GM04503 (cell line): ENCODE data around the gene RPTOR.
"Not testable (repeated sequence)": the region's sequence is repeated elsewhere in the genome, so short reads cannot be mapped to it uniquely, and the experiment has no call there.

Experiments used
- DNase-seq: peaks from one replicate; pipeline ENCODE4 v3.0.0-alpha.2; 2012; ENCODE audit warnings: low read depth

RPTOR gene

DNA sequence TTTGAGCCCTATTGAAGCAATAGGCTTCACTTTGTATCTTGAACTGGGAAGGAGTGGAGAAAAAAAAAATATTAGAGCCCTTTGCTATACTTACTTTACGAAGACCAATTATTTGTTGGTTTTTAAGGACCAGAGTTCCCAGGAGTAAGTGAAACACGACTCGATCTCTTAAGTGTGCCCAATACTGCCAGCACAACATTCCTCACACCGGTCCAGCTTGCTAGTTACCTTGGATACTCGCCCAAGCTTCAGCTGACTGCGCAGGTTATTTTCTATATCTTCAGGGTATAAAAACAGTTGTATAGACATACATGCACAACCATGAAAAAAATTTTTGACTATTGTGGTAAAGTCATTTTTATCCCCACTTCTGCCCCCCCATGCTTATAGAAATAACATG, 72.1 kb downstream of the RPTOR start:
- no peak for DNase-seq

DNA sequence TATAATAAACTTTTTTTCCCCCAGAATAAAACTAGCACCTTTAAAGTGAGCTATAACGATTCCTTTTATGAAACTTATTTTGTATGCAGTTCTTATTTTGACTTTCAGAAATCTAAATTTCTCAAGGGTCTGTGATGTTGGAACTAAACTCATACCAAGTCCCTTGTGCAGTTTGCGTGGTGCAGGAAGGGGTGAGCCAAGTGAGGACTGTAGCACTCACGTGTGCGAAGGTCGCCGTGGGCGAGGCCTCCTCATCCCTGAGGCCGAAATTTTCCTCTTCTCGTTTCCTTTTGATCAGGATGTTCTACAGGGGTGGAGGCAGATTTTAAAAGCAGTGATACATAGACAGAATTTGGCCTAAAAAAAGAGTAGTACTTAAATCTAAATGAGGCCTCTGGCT, 73.7 kb downstream of the RPTOR start:
- DNase-seq: no peak

DNA sequence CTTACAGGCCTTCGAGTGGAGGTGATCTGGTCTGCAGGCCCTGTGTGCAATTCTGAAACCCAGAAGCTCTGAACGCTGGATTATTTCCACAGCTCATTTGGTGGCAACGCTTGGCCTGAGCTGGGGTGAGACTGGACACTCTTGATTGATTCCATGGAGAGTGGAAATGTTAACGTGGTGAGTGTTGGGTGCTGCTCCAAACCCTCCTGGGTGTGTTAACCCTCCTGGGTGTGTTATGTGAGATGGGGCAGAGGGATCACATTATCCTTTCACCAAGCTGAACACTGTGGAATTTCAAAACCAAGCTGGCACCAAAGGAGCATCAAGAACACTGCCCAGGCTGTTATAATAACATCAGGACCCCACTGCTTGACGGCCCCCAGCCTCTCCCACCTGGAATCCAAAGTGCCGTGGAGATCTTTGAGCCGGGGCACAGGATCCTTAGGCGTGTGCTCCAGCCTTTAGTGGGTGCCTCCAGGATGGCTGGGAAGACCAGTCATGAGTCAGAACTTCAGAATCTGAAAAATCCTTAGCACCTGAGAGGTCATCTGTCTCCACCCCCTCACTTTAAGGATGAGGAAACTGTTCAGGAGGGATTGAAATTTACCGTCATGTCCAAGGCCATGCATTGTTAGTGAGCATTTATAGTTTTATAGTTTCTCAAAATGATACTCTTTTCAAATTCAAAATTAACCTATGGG, 75.0 kb downstream of the RPTOR start:
- no peak for DNase-seq

DNA sequence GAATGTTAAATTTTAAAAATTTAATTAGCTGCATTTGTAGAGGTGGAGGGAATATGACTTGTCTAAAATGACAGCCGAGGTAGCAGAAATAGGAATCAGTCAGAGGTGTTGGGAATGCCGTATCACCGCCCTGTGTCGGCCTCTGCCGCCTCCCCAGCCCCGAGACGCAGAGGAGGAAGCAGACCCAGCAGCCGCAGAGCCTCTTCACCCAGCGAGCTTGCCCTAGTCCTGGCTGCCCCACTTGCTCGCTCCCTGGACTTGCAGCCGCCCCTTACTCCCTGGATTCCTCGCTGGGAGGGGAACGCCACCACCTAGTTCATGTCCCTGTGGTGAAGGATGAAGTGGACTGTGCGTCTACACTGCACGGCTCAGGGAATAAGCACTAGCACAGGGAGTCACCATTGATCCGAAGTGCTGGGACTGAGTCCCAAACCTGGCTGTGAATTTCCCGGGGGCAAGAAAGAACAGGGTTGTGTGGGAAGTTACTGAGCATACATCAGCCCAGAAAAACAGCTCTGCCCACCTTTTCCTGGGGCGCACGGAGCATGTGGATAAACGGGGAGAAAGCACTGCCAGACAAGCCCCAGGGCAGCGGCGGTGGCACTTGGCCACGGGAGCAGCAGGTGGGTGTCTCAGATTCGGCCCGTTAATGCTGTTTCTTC, 76.8 kb downstream of the RPTOR start:
- no peak for DNase-seq

DNA sequence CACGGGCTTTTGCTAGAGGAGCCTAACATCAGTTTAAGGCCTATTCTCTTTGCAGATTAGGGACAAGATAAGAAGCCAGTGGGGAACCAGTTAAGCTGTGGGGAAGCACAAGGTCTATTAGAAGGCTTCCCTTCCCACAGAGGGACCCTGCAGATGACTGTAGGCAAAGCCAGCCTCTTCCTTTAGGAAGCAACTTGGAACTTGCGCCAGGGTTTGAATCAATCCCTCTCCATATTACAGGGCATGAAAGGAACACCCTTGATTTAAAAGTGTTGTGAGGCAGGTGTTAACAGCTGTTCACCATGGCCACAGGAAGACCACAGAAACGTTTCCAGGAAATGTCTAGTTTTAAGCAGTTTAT, 77.3 kb downstream of the RPTOR start:
- no peak for DNase-seq

DNA sequence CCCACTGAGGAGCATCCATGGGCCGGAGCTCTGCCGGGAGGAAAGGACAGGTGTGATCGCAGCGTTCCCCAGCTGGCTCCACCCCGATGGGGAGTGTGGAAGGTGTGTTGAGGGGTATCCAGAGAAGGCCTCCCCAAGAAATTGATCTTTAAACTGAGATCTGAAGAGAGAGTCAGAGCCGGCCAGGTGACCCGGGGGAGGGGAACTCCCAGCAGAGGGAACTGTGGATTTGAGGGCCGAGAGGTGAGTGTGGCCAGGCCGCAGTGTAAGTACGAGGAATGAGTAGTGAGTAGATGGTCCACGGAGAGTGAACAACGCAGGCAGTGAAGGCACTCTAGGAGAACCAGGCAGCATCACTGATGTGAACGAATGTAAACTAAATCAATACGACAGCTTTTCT, 80.2 kb downstream of the RPTOR start:
- DNase-seq: no peak

DNA sequence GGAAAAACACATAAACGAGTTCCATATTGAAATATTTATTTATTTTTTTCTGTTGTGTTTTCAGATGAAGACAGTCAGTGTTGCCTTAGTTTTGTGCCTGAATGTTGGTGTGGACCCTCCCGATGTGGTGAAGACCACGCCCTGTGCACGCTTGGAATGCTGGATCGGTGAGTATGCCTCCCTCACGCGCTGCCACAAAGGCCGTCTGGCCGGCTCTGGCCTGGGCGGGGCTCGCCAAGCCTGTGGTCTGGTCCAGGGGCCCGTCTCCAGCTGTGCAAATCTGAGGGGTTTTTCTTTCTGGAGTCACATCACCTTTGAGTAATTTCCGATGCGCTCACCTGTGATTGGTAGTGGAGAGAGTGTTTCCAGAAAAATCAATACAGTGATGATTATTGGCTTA, 81.0 kb downstream of the RPTOR start:
- no peak for DNase-seq

DNA sequence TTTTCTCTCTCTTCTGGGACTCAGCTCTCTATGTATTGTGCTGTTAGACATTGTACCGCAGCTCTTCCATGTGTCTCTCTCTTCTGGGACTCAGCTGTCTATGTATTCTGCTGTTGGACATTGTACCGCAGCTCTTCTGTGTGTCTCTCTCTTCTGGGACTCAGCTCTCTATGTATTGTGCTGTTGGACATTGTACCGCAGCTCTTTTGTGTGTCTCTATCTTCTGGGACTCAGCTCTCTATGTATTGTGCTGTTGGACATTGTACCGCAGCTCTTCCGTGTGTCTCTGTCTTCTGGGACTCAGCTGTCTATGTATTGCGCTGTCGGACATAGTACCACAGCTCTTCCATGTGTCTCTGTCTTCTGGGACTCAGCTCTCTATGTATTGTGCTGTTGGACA, 84.2 kb downstream of the RPTOR start:
- DNase-seq: not testable (repeated sequence)

DNA sequence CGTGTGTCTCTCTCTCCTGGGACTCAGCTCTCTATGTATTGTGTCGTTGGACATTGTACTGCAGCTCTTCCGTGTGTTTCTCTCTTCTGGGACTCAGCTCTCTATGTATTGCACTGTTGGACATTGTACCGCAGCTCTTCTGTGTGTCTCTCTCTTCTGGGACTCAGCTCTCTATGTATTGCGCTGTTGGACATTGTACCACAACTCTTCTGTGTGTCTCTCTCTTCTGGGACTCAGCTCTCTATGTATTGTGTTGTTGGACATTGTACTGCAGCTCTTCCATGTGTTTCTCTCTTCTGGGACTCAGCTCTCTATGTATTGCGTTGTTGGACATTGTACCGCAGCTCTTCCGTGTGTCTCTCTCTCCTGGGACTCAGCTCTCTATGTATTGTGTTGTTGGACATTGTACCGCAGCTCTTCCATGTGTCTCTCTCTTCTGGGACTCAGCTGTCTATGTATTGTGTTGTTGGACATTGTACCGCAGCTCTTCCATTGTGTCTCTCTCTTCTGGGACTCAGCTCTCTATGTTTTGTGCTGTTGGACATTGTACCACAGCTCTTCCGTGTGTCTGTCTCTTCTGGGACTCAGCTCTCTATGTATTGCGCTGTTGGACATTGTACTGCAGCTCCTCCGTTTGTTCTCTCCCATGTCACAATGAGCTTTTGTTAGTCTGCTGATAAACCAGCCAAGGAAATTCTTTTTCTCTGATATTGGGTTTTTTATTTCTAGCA, 84.8 kb downstream of the RPTOR start:
- no peak for DNase-seq

DNA sequence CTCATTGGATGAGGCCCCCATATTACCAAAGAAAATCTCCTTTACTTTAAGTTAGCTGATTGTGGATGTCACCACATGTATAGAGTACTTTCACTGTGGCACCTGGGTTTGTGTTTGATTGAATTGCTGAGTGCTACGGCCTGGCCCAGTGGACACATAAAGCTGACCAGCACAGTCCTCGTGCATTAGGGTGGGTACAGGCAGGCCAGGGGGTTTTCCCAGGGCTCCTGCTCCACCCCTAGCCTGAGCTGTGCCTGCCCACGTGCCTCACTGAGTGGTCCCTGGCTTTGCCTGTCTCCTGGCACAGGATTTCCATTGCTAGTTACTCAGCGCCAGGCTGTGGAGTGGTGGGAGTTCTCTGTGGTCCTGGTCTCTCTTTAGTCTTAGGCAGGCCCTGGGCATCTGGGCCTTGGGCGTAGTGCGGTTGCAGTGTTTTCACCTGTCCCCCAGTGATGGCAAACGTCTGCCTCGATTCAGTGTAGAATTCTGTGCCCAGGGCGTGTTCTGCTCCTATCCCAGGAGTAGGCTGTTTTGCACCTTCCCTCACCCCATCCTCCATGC, 86.0 kb downstream of the RPTOR start:
- DNase-seq: no peak

DNA sequence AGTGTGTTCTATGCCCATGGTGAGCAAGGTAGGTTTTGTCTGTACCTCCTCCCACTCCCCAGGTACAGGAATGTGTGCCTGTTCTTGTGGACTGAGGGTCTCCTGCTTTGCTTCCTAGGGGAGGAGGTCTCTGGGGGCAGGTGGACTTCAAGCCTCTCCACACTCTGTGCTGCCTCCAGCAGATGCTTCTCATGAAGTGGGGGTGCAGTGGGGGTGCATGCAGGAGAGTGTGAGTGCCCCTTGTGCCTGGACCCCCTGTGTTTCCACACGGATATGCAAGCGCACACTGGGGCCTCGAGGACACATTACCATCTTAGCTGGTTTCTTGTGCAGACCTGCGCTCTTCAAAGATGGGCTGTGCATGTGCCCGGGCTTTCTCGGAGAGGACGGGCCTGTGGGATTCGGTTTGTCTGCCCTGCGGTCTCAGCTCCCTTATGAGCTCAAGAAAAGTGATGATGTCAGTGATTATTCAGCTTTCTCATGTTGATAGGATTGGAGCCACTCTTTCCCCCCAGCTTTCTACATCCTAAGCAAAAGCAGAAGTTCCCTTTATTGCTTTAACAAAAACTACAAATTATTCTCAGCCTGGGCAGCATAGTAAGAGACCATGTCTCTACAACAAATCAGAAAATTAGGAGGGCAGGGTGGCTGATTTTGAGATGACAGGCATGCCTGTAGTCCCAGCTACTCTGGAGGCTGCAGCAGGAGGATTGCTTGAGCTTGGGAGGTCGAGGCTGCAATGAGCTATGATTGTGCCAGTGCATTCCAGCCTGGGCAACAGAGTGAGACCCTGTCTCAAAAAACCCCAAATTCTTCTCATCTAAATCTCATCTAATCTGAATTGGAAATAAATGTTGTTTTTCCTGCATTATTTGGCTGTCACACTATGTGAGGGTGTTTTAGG, 86.8 kb downstream of the RPTOR start:
- no peak for DNase-seq

DNA sequence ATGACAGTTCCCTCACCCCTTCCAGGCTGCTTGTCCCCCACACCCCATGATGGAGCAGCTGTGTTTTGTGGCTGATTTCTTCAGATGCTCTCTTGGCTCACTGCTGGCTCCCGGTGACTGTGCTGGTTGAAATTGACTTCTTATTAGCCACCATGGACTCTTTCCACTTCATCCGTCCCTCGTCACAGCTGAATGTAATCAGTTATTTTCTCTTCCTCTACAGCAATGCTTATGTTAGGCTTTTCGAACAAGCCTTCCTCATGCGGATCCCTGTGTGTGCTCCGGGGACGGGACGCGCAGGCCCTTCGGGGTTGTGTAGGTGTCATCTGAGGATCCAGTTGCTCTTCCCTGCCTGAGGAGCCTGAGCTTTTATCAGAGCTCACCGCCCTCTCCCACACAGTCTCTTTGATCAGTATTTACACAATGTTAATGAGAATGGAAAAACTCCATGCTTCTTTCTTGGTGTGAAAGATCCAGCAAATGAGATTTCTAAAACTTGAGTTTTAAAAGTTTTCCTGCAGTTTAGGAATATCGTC, 87.5 kb downstream of the RPTOR start:
- no peak for DNase-seq

DNA sequence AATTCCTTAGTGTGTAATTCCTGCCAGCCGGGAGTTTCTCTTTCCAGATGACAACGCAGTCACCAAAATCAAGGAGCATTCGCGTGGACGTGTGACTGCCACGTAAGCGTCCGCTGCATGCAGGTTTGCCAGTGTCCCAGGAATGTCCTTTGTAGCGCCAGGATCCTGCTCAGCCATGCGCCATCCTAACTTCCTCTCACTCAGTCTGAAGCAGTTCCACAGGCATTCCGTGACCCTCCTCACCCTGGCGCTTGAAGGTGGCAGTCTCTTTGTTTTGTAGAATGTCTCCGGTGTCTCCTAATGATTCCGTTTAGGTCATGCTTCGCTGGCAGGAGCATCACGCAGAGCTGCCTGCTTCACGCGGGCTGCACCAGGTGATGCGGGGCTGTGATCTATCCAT, 88.6 kb downstream of the RPTOR start:
- no peak for DNase-seq

DNA sequence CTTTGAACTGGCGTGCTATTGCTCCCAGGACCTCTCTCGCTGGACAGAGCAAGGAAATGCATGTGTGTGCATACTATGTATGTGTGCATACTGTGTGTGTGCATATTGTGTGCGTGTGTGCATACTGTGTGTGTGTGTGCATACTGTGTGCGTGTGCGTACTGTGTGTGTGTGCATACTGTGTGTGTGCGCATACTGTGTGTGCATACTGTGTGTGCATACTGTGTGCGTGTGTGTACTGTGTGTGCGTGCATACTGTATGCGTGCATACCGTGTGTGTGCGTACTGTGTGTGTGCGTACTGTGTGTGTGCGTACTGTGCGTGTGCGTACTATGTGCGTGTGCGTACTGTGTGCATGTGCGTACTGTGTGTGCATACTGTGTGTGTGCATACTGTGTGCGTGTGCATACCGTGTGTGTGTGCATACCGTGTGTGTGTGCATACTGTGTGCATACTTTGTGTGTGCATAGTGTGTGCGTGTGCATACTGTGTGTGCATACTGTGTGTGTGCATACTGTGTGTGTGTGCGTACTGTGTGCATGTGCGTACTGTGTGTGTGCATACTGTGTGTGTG, 89.4 kb downstream of the RPTOR start:
- no peak for DNase-seq

DNA sequence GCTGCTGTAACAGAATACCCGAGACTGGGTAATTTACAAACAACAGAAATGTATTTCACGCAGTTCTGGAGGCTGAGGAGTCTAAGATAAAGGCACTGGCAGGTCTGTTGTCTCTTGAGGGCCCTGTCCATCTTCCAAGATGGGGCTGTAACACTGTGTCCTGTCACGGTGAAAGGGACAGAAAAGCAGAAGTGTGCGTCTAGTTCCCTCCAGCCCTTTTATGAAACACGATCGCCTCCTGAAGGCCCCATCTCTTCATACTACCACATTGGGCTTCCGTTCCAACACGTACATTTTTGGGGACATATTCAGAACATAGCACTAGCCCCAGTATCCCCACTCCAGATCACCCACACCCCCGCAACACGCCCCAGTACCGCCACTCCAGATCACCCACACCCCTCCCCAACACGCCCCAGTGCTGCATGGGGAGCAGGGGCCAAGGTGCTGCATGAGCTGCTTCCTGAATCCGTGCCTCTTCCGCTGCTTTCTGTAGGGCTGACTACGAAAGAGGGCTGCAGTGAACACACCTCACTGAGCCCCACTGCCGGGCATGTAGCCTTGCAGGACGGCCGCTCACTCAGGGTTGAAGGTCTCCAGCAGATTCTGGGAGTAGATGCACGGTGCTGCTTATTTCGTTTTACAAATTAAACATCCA, 91.9 kb downstream of the RPTOR start:
- DNase-seq: no peak

DNA sequence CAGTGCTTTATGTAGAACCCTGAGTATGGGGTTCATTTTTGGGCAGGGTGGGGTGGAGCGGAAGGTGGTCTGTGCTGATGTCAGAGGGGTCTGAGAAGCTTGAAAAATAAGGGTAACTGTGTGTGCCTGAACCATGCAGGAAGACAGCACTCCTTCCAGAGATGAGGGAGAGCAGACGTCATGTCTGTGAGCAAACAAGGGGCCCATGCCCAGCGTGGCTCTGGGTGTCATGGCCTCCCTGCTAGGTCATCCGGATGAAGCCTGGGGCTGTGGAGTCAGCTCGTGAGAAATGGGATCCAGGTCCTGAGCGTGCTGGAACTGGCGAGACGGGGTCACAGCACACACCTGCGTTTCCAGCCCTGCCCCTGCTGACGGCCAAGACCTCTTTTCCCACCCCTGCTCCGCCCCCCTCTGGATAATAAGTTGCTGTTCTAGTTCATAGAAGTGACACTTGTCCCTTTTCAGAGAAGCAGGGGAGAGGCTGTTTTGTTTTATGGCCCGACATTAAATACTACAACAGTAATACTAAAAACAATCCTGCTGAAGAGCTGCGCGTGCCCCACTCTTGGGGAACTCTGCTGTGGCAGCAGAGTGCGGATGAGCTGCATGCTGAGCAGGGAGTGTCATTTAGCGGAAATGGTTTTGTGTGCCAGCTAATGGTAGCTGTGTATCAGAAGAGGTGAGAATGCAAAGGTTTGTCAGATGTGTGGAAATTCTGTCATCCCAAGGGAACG, 92.6 kb downstream of the RPTOR start:
- DNase-seq: no peak

DNA sequence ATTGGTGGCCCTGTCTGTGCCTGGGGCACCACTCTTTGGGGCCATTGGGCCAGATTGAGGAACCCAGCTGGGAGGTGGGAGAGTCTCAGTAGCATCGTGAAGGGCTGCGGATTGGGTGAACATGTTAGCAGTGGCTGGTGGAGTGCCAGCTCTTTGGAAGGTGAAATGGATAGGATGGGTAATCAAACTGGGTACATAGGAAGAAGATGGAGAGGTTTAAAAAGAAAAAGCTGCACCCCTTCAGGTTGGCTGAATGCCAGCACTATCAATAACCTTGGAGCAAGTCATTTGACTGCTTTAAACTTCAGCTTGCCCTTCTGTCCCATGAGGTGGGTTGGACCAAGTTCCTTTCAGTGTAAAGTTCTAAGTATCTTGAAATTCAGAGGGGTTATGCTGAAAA, 95.0 kb downstream of the RPTOR start:
- DNase-seq: no peak

DNA sequence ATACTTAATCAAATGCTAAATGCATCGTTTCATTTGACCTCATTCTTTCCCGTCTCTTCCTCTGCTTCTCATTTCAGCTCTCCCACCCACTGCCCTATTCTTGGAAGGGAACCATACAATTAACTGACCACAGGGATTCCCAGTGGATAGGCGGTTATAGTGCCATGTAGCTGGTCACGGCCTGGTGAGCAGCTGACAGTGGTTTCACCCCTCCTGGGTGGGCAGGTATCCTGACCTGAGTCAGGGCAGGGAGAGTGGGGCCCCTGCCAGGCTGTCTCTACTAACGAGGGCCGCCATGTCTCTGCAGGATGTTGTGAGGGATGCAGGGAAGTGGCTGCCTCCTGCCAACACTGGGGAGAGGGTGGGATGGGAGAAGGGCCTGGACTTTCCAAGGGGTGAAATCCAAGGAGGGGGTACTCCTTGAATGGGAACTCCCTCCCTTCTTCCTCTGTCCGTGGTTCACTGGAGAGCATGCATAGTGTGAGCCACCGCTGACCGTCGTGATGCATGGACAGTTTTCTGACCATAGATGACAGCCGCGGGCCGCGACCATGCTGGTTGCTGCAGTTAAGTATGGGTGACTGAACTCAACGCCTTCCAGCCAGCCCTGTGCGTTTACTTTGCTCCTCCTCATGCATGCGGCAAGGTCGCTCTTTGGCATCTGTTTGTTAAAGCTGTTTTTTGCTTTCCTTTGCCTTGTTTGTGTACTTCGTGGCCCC, 95.9 kb downstream of the RPTOR start:
- no peak for DNase-seq

DNA sequence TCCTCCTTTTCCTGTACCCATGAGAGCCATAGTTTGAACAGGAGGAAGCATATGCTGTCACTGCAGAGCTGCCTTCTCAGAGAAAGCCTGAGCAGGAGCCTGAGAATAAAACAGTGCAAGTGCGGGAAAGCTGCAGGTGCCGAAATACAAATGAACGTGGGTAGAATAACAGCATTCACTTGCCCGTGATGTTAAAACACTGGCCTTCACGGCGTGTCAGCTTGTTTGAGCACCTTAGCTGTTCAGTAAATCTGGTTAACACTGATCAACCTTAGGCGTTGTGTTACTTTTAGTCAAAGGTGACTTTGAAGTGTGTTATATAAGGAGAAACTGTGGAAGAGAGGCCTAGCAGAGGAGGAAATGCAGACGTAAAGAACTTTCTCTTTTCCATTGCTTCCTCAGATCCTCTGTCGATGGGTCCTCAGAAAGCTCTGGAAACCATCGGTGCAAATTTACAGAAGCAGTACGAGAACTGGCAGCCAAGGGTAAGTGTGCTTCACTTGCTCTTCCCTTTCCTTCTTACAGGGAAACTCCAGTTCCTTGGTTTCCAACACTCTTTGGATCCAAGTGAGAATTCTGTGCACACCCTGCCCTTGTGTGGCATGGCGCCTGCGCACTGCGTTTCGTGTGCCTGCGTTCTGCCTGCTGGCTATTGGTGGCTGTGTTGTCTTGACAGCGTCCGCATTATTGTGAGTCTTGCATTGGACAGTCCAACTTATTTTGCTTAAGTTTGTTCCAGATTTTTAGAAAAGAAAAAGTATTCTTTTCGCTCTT, 98.9 kb downstream of the RPTOR start:
- DNase-seq: no peak
